Endothelial cell of umbilical vein (primary cell): ENCODE results near the gene CDK5R2. TPM values are rescaled to one million over a fixed set of nuclear protein-coding genes. Genes with fewer than 3 reads are reported as not detected.

Experiments
- BruUV-seq: library from RNA; stranded (reverse); fragments of 400-500 nt; replicated peaks from 2 replicates; lab custom pipeline; 2021; lab: Mats Ljungman, UMichigan
- CTCF ChIA-PET: fragments of 300-600, 350-600 bp; sonication (Branson Sonifier 250); formaldehyde crosslinking; loops from one replicate; lab custom pipeline; 2021; ENCODE audit warnings: antibody characterized with exemption, inconsistent platforms; lab: Charles Lee
- POLR2A ChIA-PET: fragments of 300-600, 350-600 bp; sonication (Branson Sonifier 250); formaldehyde crosslinking; loops from one replicate; lab custom pipeline; 2021; ENCODE audit warnings: antibody characterized with exemption, inconsistent platforms; lab: Charles Lee
- DNase-seq: peaks from one replicate; pipeline ENCODE4 v3.0.0-alpha.2; 2011; ENCODE audit warnings: low read depth, low spot score
- FAIRE-seq: peaks from 2 replicates; lab custom pipeline; 2011; peaks lifted over from hg19 to GRCh38; lab: Jason Lieb, UNC
- H2AFZ ChIP-seq: 2 replicates; pipeline ENCODE4 v1.6.0; 2012; ENCODE audit warnings: low read depth, low read length, control low read depth, inconsistent platforms
- H3K27ac ChIP-seq: 2 replicates; pipeline ENCODE4 v1.5.1; 2011; ENCODE audit warnings: low read depth, mild to moderate bottlenecking, control low read depth, low read length, moderate library complexity; ENCODE audit not compliant: insufficient read depth
- H3K27me3 ChIP-seq, 2 experiments: 2 replicates each; pipeline versions ENCODE4 v1.6.0 to v1.6.1; 2011; ENCODE audit warnings: low read length in 2 of 2, mixed read lengths in 1 of 2; ENCODE audit not compliant: control insufficient read depth in 2 of 2, insufficient read depth in 2 of 2
- H3K36me3 ChIP-seq, 2 experiments: 2 replicates in 1 of 2; 3 replicates in 1 of 2; pipeline ENCODE4 v1.5.1; 2011; ENCODE audit warnings: low read length in 2 of 2, mild to moderate bottlenecking in 1 of 2, moderate library complexity in 1 of 2; ENCODE audit not compliant: control insufficient read depth in 2 of 2, insufficient read depth in 2 of 2; ENCODE audit errors: extremely low read depth in 1 of 2
- H3K4me1 ChIP-seq: 3 replicates; pipeline ENCODE4 v1.5.1; 2011; ENCODE audit warnings: mild to moderate bottlenecking, low read length; ENCODE audit not compliant: control insufficient read depth, insufficient read depth; ENCODE audit errors: extremely low read depth
- H3K4me2 ChIP-seq: 2 replicates; pipeline ENCODE4 v1.6.1; 2011; ENCODE audit warnings: low read length, control low read depth, mixed read lengths; ENCODE audit not compliant: insufficient read depth
- H3K4me3 ChIP-seq, 3 experiments: fragments of 200-600 bp in 1 of 3; sonication (generic), shearing (Covaris generic) in 1 of 3; replicated peaks in 1 of 3; 2 replicates each; pipeline ENCODE4 v1.5.1; 2011 to 2016; ENCODE audit warnings: control low read depth in 3 of 3, low read length in 3 of 3, mild to moderate bottlenecking in 2 of 3, inconsistent platforms in 1 of 3, low read depth in 1 of 3, moderate library complexity in 1 of 3; ENCODE audit not compliant: insufficient read depth in 1 of 3
- H3K79me2 ChIP-seq: 2 replicates; pipeline ENCODE4 v1.6.0; 2012; ENCODE audit warnings: low read length, inconsistent platforms; ENCODE audit not compliant: control insufficient read depth, insufficient read depth
- H3K9ac ChIP-seq: replicated peaks from 2 replicates; pipeline ENCODE3; 2011; ENCODE audit warnings: low read length, control low read depth; ENCODE audit not compliant: insufficient read depth; ENCODE audit errors: extremely low read depth
- H3K9me1 ChIP-seq: replicated peaks from 3 replicates; pipeline ENCODE4 v1.6.0; 2011; ENCODE audit warnings: mild to moderate bottlenecking, low read length; ENCODE audit not compliant: control insufficient read depth, insufficient read depth; ENCODE audit errors: extremely low read depth
- H3K9me3 ChIP-seq: replicated peaks from 2 replicates; pipeline ENCODE4 v1.5.1; 2012; ENCODE audit warnings: low read length, inconsistent platforms; ENCODE audit not compliant: control insufficient read depth, insufficient read depth
- H4K20me1 ChIP-seq: replicated peaks from 2 replicates; pipeline ENCODE3; 2011; ENCODE audit warnings: mild to moderate bottlenecking, low read length; ENCODE audit not compliant: control insufficient read depth, insufficient read depth; ENCODE audit errors: extremely low read depth
- CTCF ChIP-seq, 2 donors: IDR thresholded peaks; 1 replicate in 1 of 2; 2 replicates in 1 of 2; pipeline ENCODE4 v1.5.1; 2011; ENCODE audit warnings: low read length in 2 of 2, mild to moderate bottlenecking in 2 of 2, moderate library complexity in 2 of 2, control low read depth in 1 of 2, inconsistent platforms in 1 of 2, low read depth in 1 of 2; ENCODE audit not compliant: insufficient read depth in 1 of 2; ENCODE audit errors: extremely low read depth in 1 of 2
- EZH2 ChIP-seq: IDR thresholded peaks from 2 replicates; pipeline ENCODE4 v1.6.1; 2012; ENCODE audit warnings: borderline replicate concordance, low read depth, mild to moderate bottlenecking, moderate library complexity, low read length, inconsistent platforms; ENCODE audit not compliant: severe bottlenecking
- FOS ChIP-seq: IDR thresholded peaks from 2 replicates; pipeline ENCODE4 v1.6.1; 2011; ENCODE audit warnings: mild to moderate bottlenecking, low read length, moderate library complexity, borderline replicate concordance; ENCODE audit not compliant: insufficient read depth
- GATA2 ChIP-seq: IDR thresholded peaks from 2 replicates; pipeline ENCODE4 v1.7.0; 2011; ENCODE audit warnings: low read depth, mild to moderate bottlenecking, moderate library complexity, mixed read lengths, low read length; ENCODE audit not compliant: insufficient read length, insufficient read depth
- JUN ChIP-seq: IDR thresholded peaks from 2 replicates; pipeline ENCODE4 v1.6.1; 2011; ENCODE audit warnings: borderline replicate concordance, low read depth; ENCODE audit not compliant: insufficient read length, insufficient read depth
- MAX ChIP-seq: IDR thresholded peaks from 2 replicates; pipeline ENCODE4 v1.6.1; 2011; ENCODE audit not compliant: insufficient read depth, insufficient read length
- MYC ChIP-seq: IDR thresholded peaks from one replicate; pipeline ENCODE4 v1.6.1; 2011; ENCODE audit warnings: mild to moderate bottlenecking, low read depth, low read length
- POLR2A ChIP-seq: IDR thresholded peaks from 2 replicates; pipeline ENCODE4 v1.6.1; 2012; ENCODE audit warnings: low read depth, mild to moderate bottlenecking, control low read depth, low read length
- POLR2AphosphoS5 ChIP-seq: IDR thresholded peaks from 2 replicates; pipeline ENCODE4 v1.6.1; 2012; ENCODE audit warnings: low read depth, mild to moderate bottlenecking, control low read depth, low read length, moderate library complexity; ENCODE audit not compliant: insufficient read depth
- dilution Hi-C: fragments of 300-500 bp; cut with MboI; formaldehyde crosslinking; loops from one replicate; pipeline ENCODE4 v1.15.0; 2019; ENCODE audit warnings: low sequenced_read_pairs; ENCODE audit not compliant: extremely low pct_ligation_motif_present
- intact Hi-C: fragments of 100-400 bp; cut with micrococcal nuclease; formaldehyde crosslinking; loops from one replicate; pipeline ENCODE4 v1.10.0; 2022
- polyA plus RNA-seq, 4 experiments: library from polyadenylated mRNA; depleted of rRNA in 3 of 4; stranded (reverse) in 3 of 4; unstranded in 1 of 4; fragments of >200 nt; gene quantifications; 2 replicates each; pipeline versions ENCODE4 v1.2.1 to v1.2.3, GENCODE V29; 2011 to 2012; ENCODE audit warnings: missing spikeins in 1 of 4
- total RNA-seq: library from RNA; stranded (reverse); gene quantifications from 2 replicates; pipeline ENCODE4 v1.2.3, GENCODE V29; 2021

The CDK5R2 gene
- total and polyA plus RNA-seq, 2 donors (not counting 3 experiments of a cell fraction or from before 2014, with no cell fraction given): 0.03 TPM; not detected in 1

GRCh38 chr2:218988650-218989049 lies 29.2 kb downstream of the CDK5R2 start:
- Histone ChIP-seq H3K9me1 (no peaks in the 10 kb centered on the region), H3K4me2 (no peak overlapping the region), H3K9me3 (no peaks in the 10 kb centered on the region), H3K4me1 (peaks cover 17% of the 10 kb centered on the region), H3K9ac (no peak overlapping the region), H3K36me3 (no peaks in the 10 kb centered on the region), H3K4me3 (no peak overlapping the region), H3K27me3 (peaks cover 80 to 95% of the 10 kb centered on the region in 2 experiments), H4K20me1 (no peaks in the 10 kb centered on the region), H3K79me2 (no peaks in the 10 kb centered on the region), H3K27ac (no peak overlapping the region), H2AFZ (no peak overlapping the region)
- ChIA-PET CTCF (interaction anchor here (1.2 to 10.4 kb wide), 3 partner anchors 6 to 166 kb away, joined by 3 to 164 read pairs (median 8); partner anchors contain the start of gene FEV), POLR2A (no interaction called here)
- no TSS peak for BruUV-seq
- FAIRE-seq (no peak), DNase-seq (no peak)
- no peak for TF ChIP-seq POLR2AphosphoS5
- TF ChIP-seq MAX: no peak
- TF ChIP-seq EZH2: no peak
- no peak for TF ChIP-seq JUN
- TF ChIP-seq POLR2A: no peak
- TF ChIP-seq FOS: no peak
- TF ChIP-seq CTCF (IDR thresholded peaks at IDR 0.05; ENCODE audit: extremely low read depth in 1 of 2, insufficient read depth in 1 of 2, low read depth in 1 of 2, low read length in 2 of 2): no peak
- no peak for TF ChIP-seq MYC
- no peak for TF ChIP-seq GATA2
- dilution Hi-C loops: no loop called here
- intact Hi-C loops: no loop called here
